Activated CD4-positive, alpha-beta T cell treated with anti-CD3 and anti-CD28 coated beads, Interleukin-2, amount 10 ng/mL, durations not matched to agents 7 days and 5 days (primary cell): Measurements from ENCODE around the gene EFL1. TPM values are rescaled to one million over a fixed set of nuclear protein-coding genes. Genes with fewer than 3 reads are reported as not detected.

Experiments used
- CTCF ChIA-PET: fragments of 350-600 bp; sonication (Branson Sonifier 250); formaldehyde crosslinking; loops from one replicate; lab custom pipeline; 2021; ENCODE audit warnings: antibody characterized with exemption; lab: Charles Lee
- POLR2A ChIA-PET: fragments of 350-600 bp; sonication (Branson Sonifier 250); formaldehyde crosslinking; loops from one replicate; lab custom pipeline; 2021; ENCODE audit warnings: antibody characterized with exemption; lab: Charles Lee
- DNase-seq: peaks from one replicate; pipeline ENCODE4 v3.0.0-alpha.2; 2020
- H3K27ac Mint-ChIP-seq: one replicate; pipeline ENCODE4 v1.8.0; 2021; ENCODE audit warnings: mild to moderate bottlenecking, moderate library complexity, mixed read lengths
- H3K27me3 Mint-ChIP-seq: one replicate; pipeline ENCODE4 v1.8.0; 2021; ENCODE audit warnings: mixed read lengths
- H3K36me3 Mint-ChIP-seq: one replicate; pipeline ENCODE4 v1.8.0; 2021; ENCODE audit warnings: low read depth, mixed read lengths
- H3K4me1 Mint-ChIP-seq: one replicate; pipeline ENCODE4 v1.8.0; 2021; ENCODE audit warnings: mixed read lengths
- H3K4me3 Mint-ChIP-seq: one replicate; pipeline ENCODE4 v1.8.0; 2021; ENCODE audit warnings: mild to moderate bottlenecking, moderate library complexity, mixed read lengths
- H3K9me3 Mint-ChIP-seq: one replicate; pipeline ENCODE4 v1.8.0; 2021; ENCODE audit warnings: mixed read lengths
- total RNA-seq, 2 experiments: library from RNA; stranded (reverse); gene quantifications; one replicate each; pipeline ENCODE4 v1.2.3, GENCODE V29; 2021

Gene EFL1
- total RNA-seq, 2 experiments from 2014 or later = 28.4 to 31.6 TPM

GRCh38 chr15:82093774-82094211 lies 168.7 kb downstream of the EFL1 start:
- Mint-ChIP-seq H3K27ac (no peak overlapping the region), H3K36me3 (no peaks in the 10 kb centered on the region), H3K4me1 (no peaks in the 10 kb centered on the region), H3K27me3 (no peaks in the 10 kb centered on the region), H3K9me3 (no peaks in the 10 kb centered on the region), H3K4me3 (no peak overlapping the region)
- DNase-seq = no peak
- ChIA-PET POLR2A (no interaction called here), CTCF (no interaction called here)

- no peak for DNase-seq
- Mint-ChIP-seq H3K9me3 (no peaks in the 10 kb centered on the region), H3K4me3 (no peak overlapping the region), H3K27me3 (no peaks in the 10 kb centered on the region), H3K4me1 (no peaks in the 10 kb centered on the region), H3K27ac (no peak overlapping the region), H3K36me3 (no peaks in the 10 kb centered on the region)
- ChIA-PET CTCF (no interaction called here), POLR2A (no interaction called here)
Observed at GRCh38 chr15:82093325-82093724, 169.2 kb downstream of the EFL1 start.

GRCh38 chr15:82091636-82092140 lies 170.8 kb downstream of the EFL1 start:
- no peaks in the 10 kb centered on the region for H3K9me3 Mint-ChIP-seq
- no peaks in the 10 kb centered on the region for H3K4me1 Mint-ChIP-seq
- H3K27me3 Mint-ChIP-seq = peaks cover 2% of the 10 kb centered on the region
- no peak overlapping the region for H3K27ac Mint-ChIP-seq
- no peak overlapping the region for H3K4me3 Mint-ChIP-seq
- DNase-seq = no peak
- ChIA-PET POLR2A (no interaction called here), CTCF (interaction anchor here (1.2 kb wide), 1 partner anchor 17 kb away, joined by 3 read pairs; no protein-coding TSS in a partner anchor)
- H3K36me3 Mint-ChIP-seq = no peaks in the 10 kb centered on the region

GRCh38 chr15:82086243-82086995 lies 176.1 kb downstream of the EFL1 start:
- H3K27ac Mint-ChIP-seq = no peak overlapping the region
- no peaks in the 10 kb centered on the region for H3K4me1 Mint-ChIP-seq
- CTCF ChIA-PET = no interaction called here
- POLR2A ChIA-PET = no interaction called here
- no peak overlapping the region for H3K4me3 Mint-ChIP-seq
- DNase-seq = no peak
- no peaks in the 10 kb centered on the region for H3K9me3 Mint-ChIP-seq
- no peaks in the 10 kb centered on the region for H3K36me3 Mint-ChIP-seq
- H3K27me3 Mint-ChIP-seq = peaks cover 2% of the 10 kb centered on the region

GRCh38 chr15:82081914-82082762 lies 180.4 kb downstream of the EFL1 start:
- POLR2A ChIA-PET = no interaction called here
- CTCF ChIA-PET = interaction anchor here (1.4 kb wide), 1 partner anchor 35 kb away, joined by 4 read pairs; no protein-coding TSS in a partner anchor
- no peaks in the 10 kb centered on the region for H3K4me1 Mint-ChIP-seq
- peaks cover 2% of the 10 kb centered on the region for H3K27me3 Mint-ChIP-seq
- H3K27ac Mint-ChIP-seq = no peak overlapping the region
- no peak overlapping the region for H3K4me3 Mint-ChIP-seq
- H3K36me3 Mint-ChIP-seq = no peaks in the 10 kb centered on the region
- no peak for DNase-seq
- H3K9me3 Mint-ChIP-seq = no peaks in the 10 kb centered on the region

GRCh38 chr15:82080774-82081173 lies 181.8 kb downstream of the EFL1 start:
- Mint-ChIP-seq H3K36me3 (no peaks in the 10 kb centered on the region), H3K27ac (no peak overlapping the region), H3K9me3 (no peaks in the 10 kb centered on the region), H3K4me3 (no peak overlapping the region), H3K27me3 (no peaks in the 10 kb centered on the region), H3K4me1 (no peaks in the 10 kb centered on the region)
- CTCF ChIA-PET = no interaction called here
- no peak for DNase-seq
- POLR2A ChIA-PET = no interaction called here

Other genes starting within 250 kb of the EFL1 start
- 1 to 10 TPM in 1 of 2 experiments, under 1 TPM in 1; 0.99 to 1.2 TPM for gene MEX3B, start 216.7 kb downstream of the EFL1 start, total RNA-seq
- 10 to 100 TPM; 13.9 to 14.3 TPM for gene SAXO2, start 84 bp upstream of the EFL1 start, total RNA-seq
- under 1 TPM; 0.54 to 0.97 TPM for gene GOLGA6L10, start 86.7 kb upstream of the EFL1 start, total RNA-seq
- gene GOLGA6L9, start 167.1 kb upstream of the EFL1 start, total RNA-seq = 1 to 10 TPM; 1.3 to 1.8 TPM